Keratinocyte (primary cell): ENCODE results near the gene TPI1.

Experiments
- CTCF ChIP-seq, 3 experiments: IDR thresholded peaks in 1 of 3; conservative IDR thresholded peaks in 1 of 3; optimal IDR thresholded peaks in 1 of 3; 2 replicates in 2 of 3; 3 replicates in 1 of 3; pipeline versions ENCODE3 to v1.5.1; 2011; ENCODE audit warnings: low read length in 3 of 3, mild to moderate bottlenecking in 3 of 3, moderate library complexity in 2 of 3, control low read depth in 1 of 3, inconsistent platforms in 1 of 3; ENCODE audit not compliant: insufficient read depth in 2 of 3; ENCODE audit errors: extremely low read depth in 1 of 3
- EZH2 ChIP-seq: IDR thresholded peaks from one replicate; pipeline ENCODE4 v1.6.1; 2012; ENCODE audit warnings: inconsistent platforms, mild to moderate bottlenecking, low read length, moderate library complexity

GRCh38 chr12:6914947-6915788 is 47.8 kb downstream of the TPI1 start:
- no peak for TF ChIP-seq CTCF (optimal IDR thresholded peaks at IDR 0.05 in 1 of 3, IDR thresholded peaks at IDR 0.05 in 1 of 3, conservative IDR thresholded peaks at IDR 0.05 in 1 of 3; ENCODE audit: extremely low read depth in 1 of 3, insufficient read depth in 2 of 3, low read length in 3 of 3)
- TF ChIP-seq EZH2, result no peak
